GM12801 (cell line): ENCODE data around the gene ATP2B2.

Experiments
- TF ChIP-seq, protein P1 (sequence below): IDR thresholded peaks from one replicate; pipeline ENCODE4 v1.5.1; 2011; ENCODE audit warnings: control low read depth; ENCODE audit not compliant: insufficient read length; ENCODE audit errors: extremely low read depth

ATP2B2 gene

GRCh38 chr3:10521772-10522441, 16.5 kb upstream of the ATP2B2 start:
- TF ChIP-seq, protein P1, sequence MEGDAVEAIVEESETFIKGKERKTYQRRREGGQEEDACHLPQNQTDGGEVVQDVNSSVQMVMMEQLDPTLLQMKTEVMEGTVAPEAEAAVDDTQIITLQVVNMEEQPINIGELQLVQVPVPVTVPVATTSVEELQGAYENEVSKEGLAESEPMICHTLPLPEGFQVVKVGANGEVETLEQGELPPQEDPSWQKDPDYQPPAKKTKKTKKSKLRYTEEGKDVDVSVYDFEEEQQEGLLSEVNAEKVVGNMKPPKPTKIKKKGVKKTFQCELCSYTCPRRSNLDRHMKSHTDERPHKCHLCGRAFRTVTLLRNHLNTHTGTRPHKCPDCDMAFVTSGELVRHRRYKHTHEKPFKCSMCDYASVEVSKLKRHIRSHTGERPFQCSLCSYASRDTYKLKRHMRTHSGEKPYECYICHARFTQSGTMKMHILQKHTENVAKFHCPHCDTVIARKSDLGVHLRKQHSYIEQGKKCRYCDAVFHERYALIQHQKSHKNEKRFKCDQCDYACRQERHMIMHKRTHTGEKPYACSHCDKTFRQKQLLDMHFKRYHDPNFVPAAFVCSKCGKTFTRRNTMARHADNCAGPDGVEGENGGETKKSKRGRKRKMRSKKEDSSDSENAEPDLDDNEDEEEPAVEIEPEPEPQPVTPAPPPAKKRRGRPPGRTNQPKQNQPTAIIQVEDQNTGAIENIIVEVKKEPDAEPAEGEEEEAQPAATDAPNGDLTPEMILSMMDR: no peak

- TF ChIP-seq, protein P1: no peak
Observed at GRCh38 chr3:10520072-10520471, 14.7 kb upstream of the ATP2B2 start.

GRCh38 chr3:10519236-10519635, 13.8 kb upstream of the ATP2B2 start:
- TF ChIP-seq, protein P1: no peak

DNA sequence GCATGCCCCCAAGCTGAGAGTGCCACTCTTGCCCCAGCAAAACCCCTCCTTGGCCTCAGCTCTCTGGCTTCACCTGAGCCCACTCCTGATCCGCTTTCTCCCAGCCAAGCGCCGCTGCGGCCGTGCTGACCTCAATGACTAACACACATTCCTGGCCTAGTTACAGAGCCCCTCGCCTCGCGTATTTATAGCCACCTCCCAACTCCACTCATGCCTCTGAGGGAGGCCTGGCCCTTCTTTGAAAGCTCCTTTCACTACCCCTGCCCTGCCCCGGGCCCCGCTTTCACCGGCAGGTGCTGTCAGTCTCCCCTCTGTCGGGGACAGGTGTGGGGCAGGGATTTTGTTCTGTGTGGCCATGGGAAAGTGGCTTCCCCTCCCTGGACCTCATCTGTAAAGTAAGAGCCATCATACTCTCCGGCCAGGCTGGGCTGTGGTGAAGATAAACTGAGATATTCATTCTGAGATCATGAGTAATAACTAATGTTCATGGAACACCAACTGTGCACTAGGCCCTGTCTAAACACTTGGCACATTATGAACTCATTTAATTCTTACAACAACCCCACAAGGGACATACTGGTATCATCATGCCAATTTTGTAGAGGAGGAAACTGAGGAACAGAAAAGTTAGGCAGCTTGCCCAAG, 13.2 kb upstream of the ATP2B2 start:
- TF ChIP-seq, protein P1: no peak

- TF ChIP-seq, protein P1: no peak
Observed at GRCh38 chr3:10517627-10518026, 12.2 kb upstream of the ATP2B2 start.

DNA sequence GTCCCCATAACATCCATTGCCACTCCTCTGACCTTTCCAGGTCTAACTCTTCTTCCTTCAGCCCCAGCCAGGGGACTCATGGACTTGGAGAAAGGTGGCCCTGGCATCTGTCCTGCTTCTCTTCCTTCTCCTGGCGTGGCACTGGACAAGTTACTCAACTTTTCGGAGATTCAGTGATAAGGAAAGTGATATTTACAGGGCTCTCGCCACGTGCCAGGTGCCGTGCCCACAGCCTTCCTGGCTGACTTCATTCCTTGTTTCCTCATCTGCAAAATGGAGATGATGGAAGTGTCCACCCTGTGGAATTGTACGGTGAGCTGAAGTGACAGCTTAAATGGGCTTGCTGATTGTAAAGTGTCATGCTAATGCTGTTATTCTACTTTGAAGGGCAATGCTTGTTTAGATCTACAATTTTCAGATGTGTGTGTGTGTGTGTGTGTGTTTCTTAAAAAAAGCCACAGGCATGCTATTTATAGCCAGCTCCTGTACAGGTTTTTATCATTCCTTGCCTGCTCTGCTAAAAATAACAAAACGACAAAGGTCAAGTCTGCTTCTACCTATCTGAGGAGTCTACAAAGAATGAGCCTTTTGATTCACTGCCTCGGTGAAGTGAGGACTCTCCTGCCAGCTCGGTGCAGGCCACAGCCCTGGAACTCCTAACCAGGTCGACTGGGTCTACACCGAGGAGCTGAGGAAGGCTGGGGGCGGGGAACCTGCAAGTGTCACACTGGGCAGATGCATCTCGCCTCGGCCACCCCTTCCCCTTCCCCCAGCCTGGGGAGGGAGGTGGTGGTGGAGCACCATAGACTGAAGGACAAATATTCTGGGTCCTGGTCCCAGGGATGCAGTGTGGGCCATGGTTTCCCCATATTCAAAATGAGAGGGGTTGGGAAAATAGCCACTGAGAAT, 11.4 kb upstream of the ATP2B2 start:
- TF ChIP-seq, protein P1: no peak

DNA sequence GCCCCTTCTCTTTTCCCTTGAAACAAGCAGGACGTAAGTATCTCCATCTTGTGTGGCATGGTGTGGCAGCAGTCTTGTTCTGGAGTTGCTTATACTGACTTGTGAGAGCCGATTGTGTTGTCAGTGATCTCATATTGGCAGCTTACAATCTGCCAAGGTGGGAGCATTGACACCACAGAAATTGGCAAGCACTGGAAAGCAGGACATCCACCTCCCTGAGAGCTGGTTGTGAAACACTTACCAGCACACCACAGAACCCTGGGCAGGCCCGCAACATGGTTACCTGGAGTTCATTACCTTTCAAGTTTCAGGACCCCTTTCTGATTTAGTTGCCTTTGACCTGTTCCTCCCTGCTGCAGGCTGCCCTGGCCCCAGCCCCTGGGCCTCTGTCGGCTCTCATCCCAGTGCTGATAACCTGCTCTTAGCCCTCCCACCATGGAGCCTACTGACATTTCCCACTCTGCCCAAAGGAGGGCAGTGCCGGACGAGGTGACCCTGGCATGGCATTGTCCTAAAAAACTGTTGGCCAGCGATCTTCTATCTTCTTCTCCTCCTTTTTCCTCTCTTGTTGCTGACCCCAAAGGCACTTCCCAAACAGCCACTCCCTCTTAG, 10.6 kb upstream of the ATP2B2 start:
- TF ChIP-seq, protein P1: no peak
